Midbrain (tissue), 1 donor: Measurements from ENCODE around the gene SYNE4.
"Not testable (repeated sequence)": the region's sequence is repeated elsewhere in the genome, so short reads cannot be mapped to it uniquely, and the experiment has no call there.

Source experiments
- DNase-seq: peaks from one replicate; lab custom pipeline; 2025; lab: John Stamatoyannopoulos, UW

The SYNE4 gene

GRCh38 chr19:36008336-36008978, at the start of gene SYNE4:
Gene SYNE4 (minus strand): TSS chr19:36008813. CDS start chr19:36008681, 132 bp downstream.
- no peak for DNase-seq

- peak; percentile 97 for DNase-seq
These were observed 46.4 kb upstream of the SYNE4 start, which contains the start of gene WDR62 for GRCh38 chr19:36054733-36055686. Gene WDR62 (plus strand): TSS chr19:36054897. CDS start chr19:36054972, 75 bp downstream.

- DNase-seq, result peak; percentile 98
These were observed 45.6 kb upstream of the SYNE4 start, which contains the start of gene THAP8 for GRCh38 chr19:36054119-36054732. Gene THAP8 (minus strand): TSS chr19:36054285. CDS start chr19:36054217, 68 bp downstream.

GRCh38 chr19:36051637-36052036, 43.0 kb upstream of the SYNE4 start:
- no peak for DNase-seq

GRCh38 chr19:36051236-36051635, 42.6 kb upstream of the SYNE4 start:
- no peak for DNase-seq

- no peak for DNase-seq
These were observed 40.6 kb upstream of the SYNE4 start for GRCh38 chr19:36049080-36049698.

GRCh38 chr19:36047835-36048234, 39.2 kb upstream of the SYNE4 start:
- DNase-seq, result no peak

GRCh38 chr19:36046443-36047050, 37.9 kb upstream of the SYNE4 start:
- peak; percentile 37 for DNase-seq

GRCh38 chr19:36043952-36044351, 35.3 kb upstream of the SYNE4 start:
- DNase-seq, result peak; percentile 39

GRCh38 chr19:36041831-36042230, 33.2 kb upstream of the SYNE4 start:
- DNase-seq, result no peak

- DNase-seq, result not testable (repeated sequence)
These were observed 32.5 kb upstream of the SYNE4 start for GRCh38 chr19:36041092-36041491.

- no peak for DNase-seq
These were observed 31.9 kb upstream of the SYNE4 start for GRCh38 chr19:36040495-36040894.

- peak; percentile 88 for DNase-seq
These were observed 23.9 kb upstream of the SYNE4 start, which contains the start of gene CLIP3 for GRCh38 chr19:36032251-36033104. Gene CLIP3 (minus strand): TSS chr19:36032873. CDS start chr19:36032357, 516 bp downstream.

- DNase-seq, result no peak
These were observed 22.7 kb upstream of the SYNE4 start for GRCh38 chr19:36031308-36031707.

GRCh38 chr19:36030264-36031148, 21.9 kb upstream of the SYNE4 start:
- no peak for DNase-seq

GRCh38 chr19:36028313-36029041, 19.9 kb upstream of the SYNE4 start:
- DNase-seq, result no peak

GRCh38 chr19:36027696-36028095, 19.1 kb upstream of the SYNE4 start:
- DNase-seq, result no peak

- no peak for DNase-seq
These were observed 17.7 kb upstream of the SYNE4 start for GRCh38 chr19:36026091-36026876.
